GM18870 (cell line): ENCODE measurements around the gene ETDA.
"Not testable (repeated sequence)": the region's sequence is repeated elsewhere in the genome, so short reads cannot be mapped to it uniquely, and the experiment has no call there.

ENCODE experiments used
- ATAC-seq: cut with Tn5 transposase; IDR thresholded peaks from one replicate; pipeline ENCODE4 v1.9.1; 2021; ENCODE audit warnings: moderate library complexity; ENCODE audit not compliant: unreplicated experiment

Gene ETDA

DNA sequence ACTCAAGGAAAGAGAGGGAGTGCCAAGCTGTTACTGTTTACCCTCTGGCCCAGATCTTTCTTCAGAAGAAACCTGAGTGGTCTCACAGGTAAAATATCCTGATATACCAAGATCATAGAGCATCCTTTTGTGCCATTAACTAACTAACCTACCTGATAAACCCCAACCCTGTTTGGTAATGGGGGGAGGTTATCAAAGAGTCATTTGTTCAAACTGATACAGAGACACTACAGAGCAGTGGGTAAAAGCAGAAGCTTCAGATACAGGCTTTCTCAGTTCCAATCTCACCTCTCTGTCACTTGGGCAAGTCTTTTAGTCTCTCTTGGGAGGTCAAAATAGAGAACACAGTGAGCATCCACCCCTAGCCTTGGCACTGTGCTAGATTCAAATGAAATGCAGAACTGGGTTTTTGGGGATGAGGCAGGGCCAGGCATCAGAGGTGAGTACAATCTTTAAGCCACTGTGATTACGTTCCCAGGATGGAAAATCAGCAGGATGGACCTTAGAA lies at the start of gene ETDA:
TSS of gene ETDA (plus strand) at position 51 of the 508 bp plus-strand sequence. CDS start 1,216 bp downstream, outside the sequence.
- not testable (repeated sequence) for ATAC-seq

DNA sequence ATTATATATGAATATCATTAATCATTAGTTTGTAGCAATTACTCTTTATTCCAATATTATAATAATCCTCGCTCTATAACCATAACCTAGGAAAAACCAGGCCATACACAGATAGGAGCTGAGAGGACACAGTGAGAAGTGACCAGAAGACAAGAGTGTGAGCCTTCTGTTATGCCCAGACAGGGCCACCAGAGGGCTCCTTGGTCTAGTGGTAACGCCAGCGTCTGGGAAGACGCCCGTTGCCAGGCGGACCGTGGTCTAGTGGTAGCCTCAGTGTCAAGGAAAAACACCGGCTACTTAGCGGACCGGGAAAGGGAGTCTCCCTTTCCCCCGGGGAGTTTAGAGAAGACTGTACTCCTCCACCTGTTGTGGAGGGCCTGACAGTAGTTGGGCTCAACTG lies 45.4 kb upstream of the ETDA start:
- ATAC-seq: not testable (repeated sequence)

DNA sequence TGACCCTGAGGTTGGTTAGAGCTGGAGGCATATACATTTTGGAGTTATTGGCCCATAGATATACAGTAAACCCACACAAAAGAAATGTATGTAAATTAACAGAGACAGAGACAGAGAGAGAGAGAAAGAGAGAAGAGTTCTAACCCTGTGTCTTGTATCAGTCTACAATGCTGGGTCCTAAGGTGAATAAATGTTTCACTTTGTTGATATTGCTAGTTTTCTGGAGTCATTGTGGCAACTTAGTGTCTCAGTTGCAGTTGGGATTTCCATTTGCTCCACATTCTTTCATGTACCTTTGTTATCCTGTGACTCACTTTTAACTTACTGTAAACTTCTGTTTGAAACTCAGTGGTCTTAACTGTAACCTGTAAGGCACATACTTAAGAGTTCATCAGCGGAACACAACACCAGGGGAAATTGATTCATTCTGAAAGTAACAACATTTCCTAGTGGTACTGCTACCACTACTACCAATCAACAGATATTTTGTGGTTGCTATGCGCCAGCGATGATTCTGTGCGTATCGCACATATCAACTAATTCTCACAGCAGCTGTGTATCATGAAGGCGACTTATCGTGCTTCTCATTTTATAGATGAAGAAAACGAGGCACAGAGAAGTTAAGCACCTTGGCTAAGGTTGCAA lies 38.5 kb upstream of the ETDA start:
- ATAC-seq: no peak

DNA sequence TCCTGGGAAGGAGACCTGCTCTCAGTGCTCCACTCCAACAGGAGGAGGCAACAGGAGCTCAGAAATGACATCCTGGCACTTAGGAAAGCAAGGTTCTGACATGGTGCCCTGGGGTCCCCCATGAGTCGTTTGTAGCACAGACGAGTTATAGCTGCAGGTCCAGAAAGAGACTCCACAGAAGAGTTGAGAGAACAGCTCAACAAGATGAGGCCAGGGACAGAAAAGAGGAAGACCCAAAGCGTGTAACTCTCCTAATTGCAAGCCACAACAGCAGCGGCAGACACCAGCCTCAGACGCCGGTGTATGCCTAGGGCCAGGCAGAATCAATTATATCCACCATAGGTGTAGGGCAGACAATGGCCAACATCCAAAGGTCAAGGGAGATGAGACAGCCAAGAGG lies 5.9 kb upstream of the ETDA start:
- not testable (repeated sequence) for ATAC-seq

DNA sequence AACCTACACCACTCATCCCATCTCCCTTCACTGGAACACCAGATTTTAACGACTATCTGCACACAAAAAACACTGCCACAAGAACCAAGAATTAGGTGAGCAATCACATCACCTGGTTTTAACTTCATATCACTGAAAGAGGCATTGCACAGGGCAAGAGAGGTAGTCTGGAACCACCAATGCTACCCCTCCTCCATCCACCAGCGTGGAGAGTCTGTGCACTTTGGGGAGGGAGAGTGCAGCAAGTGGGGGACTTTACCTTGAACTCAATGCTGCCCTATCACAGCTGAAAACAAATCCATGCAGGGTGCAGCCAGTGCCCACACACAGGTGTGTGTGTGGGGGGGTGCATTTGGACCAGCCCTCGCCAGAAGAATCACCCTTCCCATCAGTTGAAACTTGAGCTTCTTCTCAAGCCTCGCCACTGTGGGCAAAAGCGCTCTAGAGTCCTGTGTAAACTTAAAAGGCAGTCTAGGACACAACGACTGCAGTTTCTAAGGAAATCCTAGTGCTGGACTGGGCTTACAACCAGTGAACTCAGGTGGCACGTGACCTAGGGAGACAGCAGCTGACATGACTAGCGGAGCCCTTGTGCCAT lies 4.3 kb downstream of the ETDA start:
- ATAC-seq: not testable (repeated sequence)

DNA sequence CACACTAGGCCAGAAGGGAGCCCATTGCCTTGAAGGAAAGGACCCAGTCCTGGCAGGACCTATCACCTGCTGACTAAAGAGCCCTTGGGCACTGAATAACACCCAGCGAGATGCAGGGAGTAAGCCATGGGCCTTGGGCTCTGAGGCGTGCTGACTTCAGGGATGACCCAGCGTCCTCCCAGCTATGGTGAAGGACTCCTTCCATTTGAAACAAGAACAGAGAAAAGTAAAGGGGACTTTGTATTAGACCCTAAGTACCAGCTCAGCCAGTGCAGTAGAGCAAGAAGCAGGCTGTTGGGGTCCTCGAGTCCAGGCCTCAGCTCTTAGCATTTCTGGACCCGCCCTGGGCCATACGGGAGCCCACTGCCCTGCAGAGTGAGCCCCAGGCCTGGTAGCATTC lies 5.1 kb downstream of the ETDA start:
- ATAC-seq: no peak

DNA sequence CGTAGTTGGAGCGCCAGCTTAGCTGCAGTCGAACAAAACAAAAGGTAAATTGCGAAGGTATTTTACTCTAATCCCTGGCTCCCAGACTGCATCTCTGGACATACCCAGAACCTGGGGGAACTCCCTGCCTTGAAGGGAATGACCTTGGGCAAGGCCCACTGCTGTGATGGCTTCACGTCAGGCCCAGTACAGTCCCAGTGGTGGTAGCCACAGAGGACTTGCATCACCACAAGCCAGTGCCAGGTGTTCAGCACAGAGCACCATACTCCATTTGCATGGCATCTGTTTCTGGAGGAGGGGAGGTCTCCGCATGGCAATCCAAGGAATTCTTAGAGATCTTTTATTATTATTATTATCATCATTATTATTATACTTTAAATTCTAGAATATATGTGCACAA lies 5.6 kb downstream of the ETDA start:
- ATAC-seq: no peak

DNA sequence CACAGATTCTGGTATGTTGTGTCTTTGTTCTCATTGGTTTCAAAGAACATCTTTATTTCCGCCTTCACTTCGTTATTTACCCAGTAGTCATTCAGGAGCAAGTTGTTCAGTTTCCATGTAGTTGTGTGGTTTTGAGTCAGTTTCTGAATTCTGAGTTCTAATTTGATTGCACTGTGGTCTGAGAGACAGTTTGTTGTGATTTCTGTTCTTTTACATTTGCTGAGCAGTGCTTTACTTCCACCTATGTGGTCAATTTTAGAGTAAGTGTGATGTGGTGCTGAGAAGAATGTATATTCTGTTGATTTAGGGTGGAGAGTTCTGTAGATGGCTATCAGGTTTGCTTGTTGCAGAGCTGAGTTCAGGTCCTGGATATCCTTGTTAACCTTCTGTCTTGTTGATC lies 9.1 kb downstream of the ETDA start:
- ATAC-seq: not testable (repeated sequence)

DNA sequence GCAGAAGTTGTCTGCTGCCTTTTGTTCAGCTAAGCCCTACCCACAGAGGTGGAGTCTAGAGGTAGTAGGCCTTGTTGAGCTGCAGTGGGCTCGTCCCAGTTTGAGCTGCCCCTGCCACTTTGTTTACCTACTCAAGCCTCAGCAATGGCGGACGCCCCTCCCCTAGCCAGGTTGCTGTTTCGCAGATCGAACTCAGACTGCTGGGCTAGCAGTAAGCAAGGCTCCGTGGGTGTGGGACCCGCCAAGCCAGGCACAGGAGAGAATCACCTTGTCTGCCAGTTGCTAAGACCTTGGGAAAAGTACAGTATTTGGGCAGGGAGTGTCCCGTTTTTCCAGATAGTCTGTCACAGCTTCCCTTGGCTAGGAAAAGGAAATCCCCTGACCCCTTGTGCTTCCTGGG lies 11.5 kb downstream of the ETDA start:
- not testable (repeated sequence) for ATAC-seq

DNA sequence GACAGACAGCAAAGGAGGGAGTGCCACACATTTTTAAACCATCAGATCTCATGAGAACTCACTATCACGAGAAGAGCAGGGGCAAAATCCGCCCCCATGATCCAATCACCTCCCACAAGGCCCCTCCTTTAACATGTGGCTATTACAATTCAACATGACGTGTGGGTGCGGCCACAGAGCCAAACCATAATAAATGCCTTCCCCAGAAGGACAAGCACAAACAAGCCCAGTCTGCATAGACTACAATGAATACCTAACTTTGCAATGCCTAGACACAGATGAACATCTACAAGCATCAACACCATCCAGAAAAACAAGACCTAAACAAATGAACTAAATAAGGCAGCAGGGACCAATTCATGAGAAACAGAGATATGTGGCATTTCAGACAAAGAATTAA lies 12.3 kb downstream of the ETDA start:
- no peak for ATAC-seq

DNA sequence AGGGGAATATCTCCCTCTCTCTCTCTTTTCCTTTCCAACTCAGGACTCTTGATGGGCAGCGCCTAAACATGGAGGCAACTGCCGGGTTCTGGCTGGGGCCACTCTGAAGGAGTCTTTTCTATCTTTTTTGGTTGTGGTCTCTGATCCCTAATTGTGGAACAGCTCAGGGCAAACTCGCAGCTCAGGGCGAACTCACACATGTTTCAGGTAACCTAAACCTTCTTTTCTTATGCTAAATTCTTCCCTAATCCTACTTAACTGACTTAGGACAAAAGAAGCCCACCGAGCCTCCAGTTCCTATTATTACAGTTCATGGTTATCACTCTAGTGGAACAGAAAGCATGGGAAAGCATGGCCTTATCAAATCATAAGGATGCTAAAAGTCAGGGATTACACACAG lies 21.3 kb downstream of the ETDA start:
- ATAC-seq: no peak

DNA sequence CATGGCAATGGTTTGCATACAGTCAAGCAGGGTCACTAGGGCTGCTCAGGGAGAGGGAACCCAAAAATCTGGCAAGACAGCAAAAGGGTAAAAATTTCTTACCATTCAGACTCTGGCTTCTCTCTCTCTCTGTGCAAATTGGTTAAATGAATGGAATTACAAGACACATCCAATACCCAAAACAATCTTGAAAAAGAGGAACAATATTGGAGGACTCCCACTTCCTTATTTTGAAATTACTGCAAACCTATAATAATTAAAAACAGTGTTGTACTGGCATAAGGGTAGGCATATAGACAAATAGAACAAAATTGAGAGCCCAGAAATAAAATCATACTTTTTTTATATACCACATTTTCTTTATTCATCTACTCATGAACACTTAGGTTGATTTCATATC lies 24.1 kb downstream of the ETDA start:
- ATAC-seq: no peak

DNA sequence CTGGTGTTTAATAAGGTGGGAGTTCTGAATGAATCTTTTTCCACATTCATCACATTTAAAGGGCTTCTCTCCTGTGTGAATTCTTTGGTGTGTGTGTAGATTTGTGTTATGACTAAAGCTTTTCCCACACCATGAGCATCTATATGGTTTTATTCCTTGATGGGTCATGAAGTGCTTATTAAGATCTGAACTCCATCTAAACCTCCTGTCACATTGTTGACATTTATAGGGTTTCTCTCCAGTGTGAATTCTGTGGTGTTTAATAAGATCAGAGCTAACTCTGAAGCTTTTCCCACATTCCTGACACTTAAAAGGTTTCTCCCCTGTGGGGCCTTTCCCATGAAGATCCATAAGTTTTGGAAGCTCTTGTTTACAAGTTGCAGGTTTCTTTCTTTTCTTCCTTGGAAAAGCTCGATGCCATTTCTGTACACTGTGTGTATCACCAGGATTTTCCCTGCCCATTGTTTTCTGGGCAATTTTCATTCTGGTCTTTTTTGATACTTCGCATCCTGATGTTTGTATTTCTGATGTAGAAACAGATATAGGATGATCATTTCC lies 35.5 kb downstream of the ETDA start:
- no peak for ATAC-seq

DNA sequence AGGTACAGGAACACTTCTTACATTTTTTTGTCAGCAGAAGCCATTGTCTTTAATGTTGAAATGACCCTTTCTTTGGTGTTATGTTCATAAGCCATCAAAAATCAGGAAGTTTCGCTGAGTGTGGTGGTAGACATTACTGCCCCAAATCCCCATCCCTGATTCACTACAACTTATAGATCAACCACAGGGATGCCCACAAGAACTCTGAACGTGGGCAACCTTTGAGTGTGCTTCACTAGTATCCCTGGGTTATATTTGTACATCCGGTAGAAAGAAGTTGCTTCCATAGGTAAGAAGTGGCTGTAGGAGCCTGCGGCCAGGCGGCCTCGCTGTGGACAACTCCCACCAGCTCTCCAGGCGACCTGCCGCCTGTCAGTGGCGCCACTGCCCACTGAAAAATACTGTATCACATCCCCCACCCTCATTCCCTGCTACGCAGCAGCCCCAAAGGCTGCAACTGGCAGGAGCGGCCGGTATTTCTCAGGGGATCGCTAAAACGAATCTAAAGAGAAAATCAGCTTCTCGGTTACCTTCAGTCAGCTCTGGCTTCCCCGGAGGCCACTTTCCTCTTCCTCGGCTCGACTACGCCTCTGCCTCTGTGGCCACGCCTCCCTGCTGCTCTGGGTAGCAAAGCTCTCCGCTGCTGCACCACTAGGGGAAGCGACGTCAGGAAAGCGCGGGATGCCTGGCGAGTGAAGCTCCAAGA lies 43.5 kb downstream of the ETDA start:
- peak; percentile 88 for ATAC-seq

DNA sequence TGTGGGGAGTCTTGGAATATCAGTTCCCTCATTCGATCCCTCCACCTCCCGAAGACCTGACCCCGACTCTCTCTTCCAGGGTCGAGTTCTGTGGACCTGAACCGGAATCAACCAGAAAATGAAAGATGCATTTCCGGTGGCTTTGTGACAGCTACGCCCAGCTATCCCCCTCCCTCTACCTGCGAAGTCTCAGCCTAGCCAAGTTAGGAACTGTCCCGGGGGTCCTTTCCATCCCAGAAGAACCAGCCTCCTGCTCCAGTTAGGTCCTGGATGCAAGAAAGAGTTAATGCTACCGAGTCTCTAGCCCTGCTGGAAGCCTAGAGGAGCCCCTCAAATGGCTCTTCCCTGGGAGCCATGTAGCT lies 44.1 kb downstream of the ETDA start:
- peak; percentile 34 for ATAC-seq

DNA sequence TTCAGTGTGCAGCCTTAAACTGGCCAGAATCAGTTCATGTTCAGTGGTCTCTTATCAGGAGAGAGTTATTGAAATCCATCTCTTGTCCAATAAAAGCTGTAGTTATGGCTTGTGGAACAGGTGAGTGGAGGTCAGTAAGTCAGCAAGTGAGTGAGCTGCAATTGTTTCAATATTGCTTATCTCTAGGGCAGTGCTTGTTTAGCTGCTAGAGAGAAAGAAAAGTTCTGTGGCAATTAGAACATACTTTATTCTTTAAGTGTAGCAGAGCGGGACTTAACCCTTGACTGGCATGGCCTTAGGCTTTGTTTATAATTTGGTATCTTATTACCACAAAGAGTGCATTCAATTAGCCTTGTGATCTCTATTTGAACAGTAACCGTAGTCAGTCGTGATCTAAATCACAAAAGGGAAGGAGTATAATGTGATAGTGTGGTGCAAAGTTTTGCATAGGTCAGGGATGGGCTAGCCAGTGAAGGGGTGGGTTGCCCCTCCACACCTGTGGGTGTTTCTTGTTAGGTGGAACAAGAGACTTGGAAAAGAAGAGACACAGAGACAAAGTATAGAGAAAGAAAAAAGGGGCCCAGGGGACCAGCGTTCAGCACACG lies 50.5 kb downstream of the ETDA start:
- ATAC-seq: no peak
